Measurements from ENCODE around the gene ADAM15. TPM values are rescaled to one million over a fixed set of nuclear protein-coding genes. Genes with fewer than 3 reads are reported as not detected.
A peak's percentile ranks its signal among the peaks of the same experiment; 100 is the strongest.

Gene ADAM15
- total RNA-seq, 1 experiment from 2014 or later: 216 TPM

DNA sequence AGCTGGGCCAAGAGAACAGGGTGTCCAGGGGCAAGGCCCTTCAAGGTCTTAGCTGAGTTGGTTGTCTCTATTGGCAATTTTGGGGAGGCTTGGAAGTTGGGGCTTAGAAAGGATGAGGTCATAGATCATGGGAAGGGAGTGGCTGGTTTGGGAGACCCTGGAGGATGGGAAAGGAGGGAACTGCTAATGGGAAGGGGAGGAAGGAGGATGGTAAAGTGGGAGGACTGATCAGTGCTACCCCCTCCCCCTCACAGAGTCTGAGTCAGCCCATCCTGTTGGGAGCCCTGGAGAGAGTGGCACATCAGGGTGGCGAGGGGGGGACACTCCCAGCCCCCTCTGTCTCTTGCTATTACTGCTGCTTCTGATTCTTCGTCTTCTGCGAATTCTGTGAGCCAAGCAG, 17.5 kb downstream of the ADAM15 start:
- DNase-seq (ENCODE audit: extremely low read depth, low read depth): no peak

DNA sequence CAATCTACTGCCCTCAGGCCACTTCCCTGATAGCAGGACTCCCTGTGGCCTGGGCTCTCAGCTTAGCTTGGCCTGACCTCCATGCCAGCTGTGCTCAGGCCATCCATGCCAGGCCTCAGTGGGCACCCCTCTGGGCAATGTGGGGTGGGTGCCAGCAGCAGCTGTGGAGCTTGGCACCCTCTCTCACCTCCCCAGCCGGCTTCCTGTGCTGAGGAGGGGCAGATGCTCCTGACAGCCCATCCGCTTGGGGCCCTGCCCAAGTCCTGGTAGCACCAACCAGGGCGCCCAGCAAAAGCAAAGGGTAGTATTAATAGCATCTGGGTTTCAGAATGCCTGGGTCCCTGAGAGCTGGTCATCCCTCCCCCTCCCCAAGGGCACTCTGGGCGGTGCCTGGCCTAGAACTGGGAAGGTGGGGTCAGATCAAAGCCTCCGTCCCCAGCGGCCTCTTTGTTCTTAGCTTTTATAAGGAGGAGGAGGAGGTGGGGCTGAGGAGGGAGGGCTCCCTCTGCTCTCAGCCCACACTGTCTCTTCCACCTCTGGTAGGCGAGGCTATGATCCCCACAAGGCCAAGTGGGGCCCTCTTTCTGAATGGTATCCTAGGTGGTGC, 18.5 kb downstream of the ADAM15 start:
- no peak for DNase-seq (ENCODE audit: extremely low read depth, low read depth)

DNA sequence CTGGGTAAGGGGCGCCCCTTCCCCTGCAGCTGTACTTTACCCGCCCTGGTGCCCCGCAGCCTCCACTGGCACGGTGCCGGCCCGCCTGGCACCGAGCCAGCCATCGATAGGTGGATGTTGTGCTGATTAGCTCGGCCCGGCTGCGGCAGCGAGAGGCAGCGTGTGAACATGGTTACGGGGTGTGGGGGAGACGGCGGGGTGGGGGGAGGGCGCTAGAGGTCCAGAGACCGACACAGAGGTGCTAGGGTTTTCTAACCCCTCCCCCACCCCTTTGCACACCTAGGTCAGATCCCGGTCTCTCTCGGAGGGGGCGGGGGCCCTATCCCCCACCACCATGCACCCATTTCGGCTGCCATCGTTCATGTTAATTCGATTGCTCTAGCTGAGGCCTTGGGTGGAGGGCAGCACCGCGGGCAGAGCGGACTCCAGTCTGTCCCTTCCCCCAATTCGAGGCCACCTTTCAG, 19.1 kb downstream of the ADAM15 start:
- no peak for DNase-seq (ENCODE audit: extremely low read depth, low read depth)

DNA sequence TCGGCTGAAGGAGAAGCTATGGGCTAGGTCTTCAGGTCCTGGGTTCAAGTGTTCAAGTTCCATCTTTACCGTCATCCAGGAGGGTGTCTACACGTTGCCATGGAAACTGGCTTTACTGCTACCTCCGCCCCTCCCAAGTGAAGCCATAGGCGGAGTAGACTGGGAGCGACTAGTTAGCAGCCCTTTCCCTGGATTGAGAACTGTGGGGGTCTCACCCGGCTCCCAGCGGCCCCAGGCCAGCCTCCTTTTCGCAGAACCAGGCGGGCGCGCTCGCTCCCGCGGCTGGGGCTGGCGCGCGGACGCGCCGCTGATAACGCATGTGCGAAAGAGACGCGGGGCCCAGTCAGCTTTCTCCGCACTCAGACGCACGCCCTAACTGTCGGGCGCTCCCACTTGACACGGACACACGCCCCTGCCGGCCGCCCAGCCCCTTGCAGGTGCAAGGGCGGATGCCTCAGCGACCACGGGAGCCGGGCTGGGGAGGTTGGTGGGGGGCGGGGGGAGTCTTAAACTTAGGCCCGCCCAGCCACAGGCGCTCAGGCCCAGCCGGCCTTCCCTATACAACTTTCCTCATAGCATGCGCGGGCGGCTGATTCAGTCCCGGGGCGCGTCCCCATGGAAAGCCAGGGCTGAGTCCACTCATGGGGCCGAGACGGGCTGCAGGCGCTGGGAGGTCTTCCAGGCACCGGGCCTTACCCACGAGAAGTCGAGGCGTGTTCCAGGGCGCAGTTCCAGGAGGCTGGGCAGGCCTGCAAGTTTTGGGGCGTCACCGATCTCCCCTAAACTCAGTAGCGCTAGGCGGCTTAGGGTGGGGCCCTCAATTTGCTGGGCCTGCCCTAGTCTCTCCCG, 19.8 kb downstream of the ADAM15 start:
- DNase-seq (ENCODE audit: extremely low read depth, low read depth): peak; percentile 85

DNA sequence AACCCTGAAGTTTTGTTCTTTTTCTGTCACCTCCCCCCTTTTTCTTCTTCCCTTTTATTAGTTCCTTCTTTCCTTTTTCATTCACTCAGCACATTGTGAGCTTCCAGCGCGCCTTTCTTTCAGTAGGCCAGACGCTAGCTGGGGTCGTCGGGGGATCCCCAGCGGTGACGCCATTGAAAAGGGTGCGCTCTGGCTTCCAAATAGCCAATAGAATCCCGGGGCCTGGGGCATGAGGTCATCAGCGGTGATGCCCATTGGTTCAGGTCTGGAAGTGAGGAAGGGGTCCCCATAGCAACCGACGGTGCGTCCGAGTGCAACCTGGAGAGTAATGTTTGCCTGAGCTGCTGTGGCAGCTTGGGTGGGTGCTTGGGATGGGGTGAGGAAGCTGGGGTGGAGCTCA, 20.6 kb downstream of the ADAM15 start:
- DNase-seq (ENCODE audit: extremely low read depth, low read depth): no peak

DNA sequence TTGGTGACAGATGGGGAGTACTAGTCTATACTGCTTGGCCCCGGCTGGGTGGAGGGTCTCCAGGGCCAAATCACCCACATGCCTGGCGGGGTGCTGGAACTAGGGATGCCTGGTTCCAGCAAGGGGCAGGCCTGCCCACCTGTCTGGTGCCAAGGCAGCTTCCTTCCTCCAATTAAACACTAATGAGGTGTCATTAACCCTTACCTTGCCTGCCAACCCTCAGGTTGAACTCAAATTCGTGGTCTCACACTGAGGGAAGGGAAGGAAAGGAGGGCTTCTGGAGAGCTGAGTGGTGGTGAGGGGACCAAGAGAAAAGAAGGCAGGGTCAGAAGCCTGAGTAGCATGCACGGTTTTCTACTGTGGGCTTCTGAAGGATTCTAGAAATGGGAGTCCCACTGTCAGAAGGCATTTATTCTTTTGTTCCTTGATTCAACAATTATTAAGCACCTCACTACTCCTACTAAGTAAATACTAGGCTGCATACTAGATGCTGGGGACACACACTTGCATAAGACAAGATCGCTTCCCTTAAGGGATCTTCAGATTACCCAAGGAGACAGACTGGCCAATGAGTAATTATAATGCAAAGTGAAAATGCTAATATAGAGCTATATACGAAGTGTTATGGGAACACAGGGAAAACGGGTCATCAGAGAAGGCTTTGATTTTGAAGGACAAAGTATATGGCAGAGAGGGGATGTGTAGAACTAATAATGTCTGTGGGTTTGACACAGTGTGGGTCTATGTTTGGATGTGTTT, 21.6 kb downstream of the ADAM15 start:
- no peak for DNase-seq (ENCODE audit: extremely low read depth, low read depth)

- DNase-seq (ENCODE audit: extremely low read depth, low read depth): no peak
Measured at GRCh38 chr1:155073377-155074242, 22.5 kb downstream of the ADAM15 start.

DNA sequence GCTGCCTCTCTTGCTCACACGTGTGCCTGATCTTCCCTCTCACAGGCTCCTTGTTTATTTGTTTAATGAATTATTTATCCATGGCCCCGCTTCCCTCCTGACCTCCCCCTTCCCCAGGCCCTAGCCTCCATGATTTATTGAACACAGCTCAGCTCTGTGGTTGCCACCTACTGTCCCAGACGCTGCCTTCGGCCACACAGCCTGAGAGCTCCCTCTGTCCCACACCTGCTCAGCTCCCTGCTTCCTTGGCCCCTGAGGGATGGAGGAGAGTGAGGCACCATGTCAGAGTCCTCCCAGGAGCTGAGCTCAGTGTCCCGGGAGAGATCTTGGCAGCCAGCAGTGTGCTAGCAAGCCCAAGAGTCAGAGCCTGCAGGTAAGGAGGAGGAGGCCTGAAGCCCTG, 24.4 kb downstream of the ADAM15 start:
- DNase-seq (ENCODE audit: extremely low read depth, low read depth): no peak

DNA sequence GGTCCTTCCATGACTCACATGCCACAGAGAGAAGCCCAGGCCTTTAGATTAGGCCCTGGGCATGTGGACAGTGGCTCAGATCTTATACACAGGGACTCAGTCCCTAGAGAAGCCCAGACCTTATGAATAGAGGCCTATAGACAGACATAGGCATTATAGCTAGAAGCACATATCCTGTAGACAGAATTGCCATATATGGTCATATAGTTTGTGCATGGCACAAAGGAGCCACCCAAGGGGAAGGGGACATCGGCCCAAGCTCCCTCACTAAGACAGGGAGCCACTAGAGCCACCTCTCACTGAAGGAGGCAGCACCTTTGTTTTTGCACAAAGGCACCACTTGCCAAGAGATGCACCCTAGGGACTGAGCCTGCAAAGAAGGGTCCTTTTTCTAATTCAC, 25.3 kb downstream of the ADAM15 start:
- DNase-seq (ENCODE audit: extremely low read depth, low read depth): no peak

DNA sequence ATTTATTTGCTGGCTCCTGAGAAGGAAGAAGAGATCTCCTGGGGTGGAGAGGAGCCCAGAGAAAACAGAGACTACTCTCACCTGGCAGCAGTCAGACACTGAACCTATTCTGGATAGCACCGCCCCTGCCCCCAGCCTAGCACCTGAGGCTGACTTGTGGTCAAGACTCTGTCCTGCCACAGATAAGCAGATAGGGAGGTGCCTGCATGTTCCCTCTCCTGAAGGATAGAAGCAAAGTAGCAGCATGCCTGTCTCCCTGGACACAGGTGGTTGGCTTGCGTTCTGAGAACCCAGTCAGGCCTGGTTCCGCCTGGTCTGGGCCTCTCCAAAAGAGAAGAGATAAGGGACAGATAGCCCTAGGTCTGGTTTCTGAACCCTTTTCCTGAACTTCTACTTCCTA, 26.2 kb downstream of the ADAM15 start:
- DNase-seq (ENCODE audit: extremely low read depth, low read depth): no peak

GRCh38 chr1:155077758-155078445, 26.8 kb downstream of the ADAM15 start:
- DNase-seq (ENCODE audit: extremely low read depth, low read depth): no peak

- peak; percentile 63 for DNase-seq (ENCODE audit: extremely low read depth, low read depth)
Measured at GRCh38 chr1:155078469-155079209, 27.5 kb downstream of the ADAM15 start, which contains the start of gene EFNA3. EFNA3 (plus strand) TSS chr1:155078837; CDS start chr1:155078942, 105 bp downstream.

DNA sequence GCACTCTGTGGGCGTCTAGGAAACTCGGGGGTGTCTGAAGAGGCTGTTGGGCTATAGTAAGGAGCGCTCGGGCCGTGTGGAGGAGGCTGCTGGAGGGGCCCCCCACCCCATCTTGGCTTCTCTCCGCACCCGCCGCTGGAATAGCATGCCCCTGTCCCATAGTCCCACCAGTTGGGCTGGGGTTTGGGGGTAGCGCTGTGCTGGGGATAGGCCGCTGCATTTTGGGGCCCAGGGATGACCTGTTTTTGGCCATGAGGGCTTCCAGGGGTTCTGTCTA, 28.0 kb downstream of the ADAM15 start:
- no peak for DNase-seq (ENCODE audit: extremely low read depth, low read depth)

DNA sequence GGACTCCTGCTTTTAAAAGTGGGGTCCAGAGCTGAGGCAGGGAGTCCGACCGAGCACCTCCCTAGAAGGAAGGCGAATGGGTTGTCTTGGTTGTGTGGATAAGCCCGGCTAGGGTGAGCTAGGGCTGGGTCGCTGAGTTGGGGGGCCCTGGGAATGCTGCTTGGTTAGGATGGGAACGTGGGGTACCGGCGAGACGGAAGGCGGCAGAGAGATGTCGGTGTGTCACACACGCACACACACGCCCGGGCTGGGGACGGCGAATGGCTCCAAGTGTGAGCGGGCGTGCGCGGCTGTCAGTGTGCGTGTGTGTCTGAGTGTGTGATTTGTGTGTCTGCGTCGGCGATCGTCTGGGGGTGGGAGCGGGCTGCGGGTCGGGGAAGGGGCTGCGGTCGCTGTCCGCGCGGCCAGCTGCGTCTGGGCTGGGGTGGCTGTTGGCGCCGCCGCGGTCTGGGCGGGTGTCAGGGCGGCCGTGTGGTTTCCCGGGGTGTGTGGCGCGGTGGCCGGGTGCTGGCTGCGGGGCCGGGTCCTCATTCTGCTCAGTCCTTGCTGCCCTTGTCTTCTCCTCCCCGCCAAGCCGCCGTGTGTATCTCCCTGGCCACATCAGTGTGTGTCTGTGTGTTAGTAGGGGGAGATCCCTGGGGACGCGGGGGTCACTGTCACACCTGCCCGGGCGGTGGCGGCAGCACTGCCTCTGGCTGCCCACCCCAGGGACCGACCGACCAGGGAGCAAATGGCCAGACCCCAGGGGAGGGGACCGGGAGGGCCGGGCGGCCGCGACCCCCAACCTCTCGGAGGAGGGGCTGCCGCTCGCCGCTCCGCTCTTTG, 28.6 kb downstream of the ADAM15 start:
- DNase-seq (ENCODE audit: extremely low read depth, low read depth): no peak

GRCh38 chr1:155080312-155081228, 29.5 kb downstream of the ADAM15 start:
- DNase-seq (ENCODE audit: extremely low read depth, low read depth): no peak

- no peak for DNase-seq (ENCODE audit: extremely low read depth, low read depth)
Measured at GRCh38 chr1:155081472-155082300, 30.6 kb downstream of the ADAM15 start.

All from NCI-H460 (cell line).